COLO829 (cell line): ENCODE measurements around the gene PSTK.

Source experiments
- DNase-seq: peaks from one replicate; pipeline ENCODE4 v3.0.0; 2012; ENCODE audit warnings: low spot score

Gene PSTK, protein sequence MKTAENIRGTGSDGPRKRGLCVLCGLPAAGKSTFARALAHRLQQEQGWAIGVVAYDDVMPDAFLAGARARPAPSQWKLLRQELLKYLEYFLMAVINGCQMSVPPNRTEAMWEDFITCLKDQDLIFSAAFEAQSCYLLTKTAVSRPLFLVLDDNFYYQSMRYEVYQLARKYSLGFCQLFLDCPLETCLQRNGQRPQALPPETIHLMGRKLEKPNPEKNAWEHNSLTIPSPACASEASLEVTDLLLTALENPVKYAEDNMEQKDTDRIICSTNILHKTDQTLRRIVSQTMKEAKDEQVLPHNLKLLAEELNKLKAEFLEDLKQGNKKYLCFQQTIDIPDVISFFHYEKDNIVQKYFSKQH

GRCh38 chr10:122980209-122981065, at the start of gene PSTK:
PSTK (plus strand) TSS chr10:122980401; CDS start chr10:122980480, 79 bp downstream.
- peak; percentile 82 for DNase-seq

GRCh38 chr10:122931088-122931906, 48.9 kb upstream of the PSTK start:
- no peak for DNase-seq

- DNase-seq: no peak
These were observed 40.9 kb upstream of the PSTK start for GRCh38 chr10:122939133-122939855.

GRCh38 chr10:122939856-122940543, 40.2 kb upstream of the PSTK start:
- DNase-seq: no peak

DNA sequence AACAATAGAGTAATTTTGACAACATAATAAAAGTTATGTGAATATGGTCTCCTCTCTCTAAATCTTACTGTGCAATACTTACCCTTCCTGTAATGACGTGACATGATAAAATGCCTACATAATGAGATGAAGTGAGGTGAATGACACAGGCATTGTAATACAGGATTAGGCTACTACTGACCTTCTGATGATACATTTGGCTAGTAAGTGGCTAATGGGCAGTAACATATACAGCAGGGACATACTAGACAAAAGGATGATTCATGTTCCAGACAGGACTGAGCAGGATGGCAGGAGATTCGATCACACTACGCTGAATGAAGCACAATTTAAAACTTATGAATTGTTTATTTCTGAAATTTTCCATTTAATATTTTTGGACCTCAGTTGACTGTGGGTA, 30.9 kb upstream of the PSTK start:
- no peak for DNase-seq

DNA sequence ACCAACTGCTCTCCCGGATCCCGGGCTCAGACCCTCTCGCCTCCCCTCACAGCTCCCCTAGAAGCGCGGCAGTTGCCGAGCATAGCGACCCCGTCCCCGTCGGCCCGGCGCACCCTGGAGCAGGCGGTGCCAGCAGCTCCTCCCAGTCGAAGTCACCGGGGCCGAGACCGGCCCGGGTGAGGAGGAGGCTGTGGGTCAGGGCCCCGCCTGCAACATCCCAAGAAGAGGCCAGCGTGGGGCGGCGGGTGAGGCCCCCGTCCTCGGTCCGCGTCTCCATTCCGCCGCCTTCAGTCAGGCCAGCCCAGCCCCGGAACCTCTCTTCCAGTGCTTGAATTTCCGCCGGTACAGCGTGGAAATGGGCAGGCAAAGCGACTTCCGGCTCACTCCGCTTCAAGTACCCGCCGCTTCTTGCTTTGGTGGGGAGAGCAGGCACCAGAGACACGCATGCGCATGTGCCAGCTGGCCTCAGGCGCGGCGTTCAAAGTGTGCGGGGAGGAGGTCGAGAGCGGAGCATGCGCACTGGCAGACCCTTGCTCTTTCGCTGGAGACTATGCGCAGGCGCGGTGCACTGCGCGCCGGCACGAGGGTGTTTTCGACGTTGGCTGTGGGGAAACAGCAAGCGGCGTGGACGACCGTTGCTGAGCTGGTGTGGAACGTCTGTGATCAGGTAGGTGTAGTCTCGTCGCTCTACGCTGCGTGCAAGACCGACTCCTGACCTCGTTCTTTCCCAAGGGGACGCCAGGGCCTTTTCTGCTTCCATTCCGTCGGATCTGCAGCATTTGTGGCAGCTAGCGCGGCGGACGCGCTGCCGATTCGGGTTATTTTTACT, 26.1 kb upstream of the PSTK start, which contains the start of gene C10orf88:
Gene C10orf88 (minus strand): TSS at position 326 of the 829 bp plus-strand sequence. CDS start 49 bp downstream, at position 277.
- DNase-seq: peak; percentile 96

GRCh38 chr10:122954731-122955050, 25.5 kb upstream of the PSTK start:
- DNase-seq: no peak

GRCh38 chr10:122955892-122956291, 24.3 kb upstream of the PSTK start:
- DNase-seq: no peak

GRCh38 chr10:122957474-122957873, 22.7 kb upstream of the PSTK start:
- DNase-seq: no peak

DNA sequence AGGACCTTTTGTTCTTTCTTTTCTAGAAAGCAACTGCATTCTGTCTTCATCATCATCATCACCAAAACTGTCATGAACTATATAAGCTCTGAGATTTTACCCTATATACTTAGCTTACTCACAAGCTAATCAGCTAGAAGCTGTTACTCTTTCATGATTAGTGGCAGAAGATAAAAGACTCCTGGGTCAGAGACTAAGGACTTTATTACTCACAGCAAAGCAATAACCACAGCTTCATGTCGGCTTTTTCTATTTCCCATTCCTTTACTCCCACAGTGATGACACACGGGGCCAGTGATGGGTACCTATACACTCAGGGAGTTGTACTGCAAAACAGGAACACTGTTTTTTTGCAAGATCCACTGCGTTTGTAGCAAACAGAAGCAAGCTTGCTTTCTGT, 17.8 kb upstream of the PSTK start:
- no peak for DNase-seq

DNA sequence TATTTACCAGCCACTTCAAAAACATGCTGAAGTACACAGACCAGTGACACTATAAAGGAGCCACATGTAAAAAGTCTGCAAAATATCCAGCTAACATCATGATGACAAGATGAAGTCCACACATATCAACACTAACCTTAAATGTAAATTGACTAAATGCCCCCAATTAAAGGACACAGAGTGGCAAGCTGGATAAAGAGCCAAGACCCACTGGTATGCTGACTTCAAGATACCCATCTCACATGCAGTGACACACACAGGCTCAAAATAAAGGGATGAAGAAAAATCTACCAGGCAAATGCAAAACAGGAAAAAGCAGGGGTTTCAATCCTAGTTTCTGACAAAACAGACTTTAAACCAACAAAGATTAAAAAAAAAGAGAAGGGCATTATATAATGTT, 13.3 kb upstream of the PSTK start:
- DNase-seq: no peak

DNA sequence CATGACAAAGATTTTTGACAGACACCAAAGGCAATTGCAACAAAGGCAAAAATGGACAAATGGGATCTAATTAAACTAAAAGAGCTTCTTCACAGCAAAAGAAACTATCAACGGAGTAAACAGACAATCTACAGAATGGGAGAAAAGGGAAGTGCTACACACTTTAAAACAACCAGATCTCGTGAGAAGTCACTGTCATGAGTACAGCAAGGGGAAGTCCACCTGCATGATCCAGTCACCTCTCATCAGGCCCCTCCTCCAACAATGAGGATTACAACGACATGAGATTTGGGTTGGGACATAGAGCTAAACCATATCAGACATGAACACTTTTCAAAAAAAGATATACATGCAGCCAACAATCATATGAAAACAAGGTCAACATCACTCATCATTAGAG, 11.5 kb upstream of the PSTK start:
- no peak for DNase-seq

DNA sequence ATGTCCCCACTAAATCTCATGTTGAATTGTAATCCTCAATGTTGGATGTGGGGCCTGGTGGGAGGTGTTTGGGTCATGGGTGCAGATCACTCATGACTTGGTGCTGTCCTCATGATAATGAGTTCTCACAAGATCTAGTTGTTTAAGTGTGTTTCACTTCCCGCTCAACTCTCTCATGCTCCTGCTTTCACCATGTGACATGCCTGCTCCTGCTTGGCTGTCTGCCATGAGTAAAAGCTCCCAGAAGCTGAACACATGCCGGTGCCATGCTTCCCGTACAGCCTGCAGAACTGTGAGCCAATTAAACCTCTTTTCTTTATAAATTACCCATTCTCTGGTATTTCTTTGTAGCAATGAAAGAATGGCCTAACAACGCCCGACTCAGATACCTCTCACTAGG, 6.2 kb upstream of the PSTK start:
- DNase-seq: no peak

- DNase-seq: no peak
These were observed 5.6 kb upstream of the PSTK start for GRCh38 chr10:122974543-122975064.

DNA sequence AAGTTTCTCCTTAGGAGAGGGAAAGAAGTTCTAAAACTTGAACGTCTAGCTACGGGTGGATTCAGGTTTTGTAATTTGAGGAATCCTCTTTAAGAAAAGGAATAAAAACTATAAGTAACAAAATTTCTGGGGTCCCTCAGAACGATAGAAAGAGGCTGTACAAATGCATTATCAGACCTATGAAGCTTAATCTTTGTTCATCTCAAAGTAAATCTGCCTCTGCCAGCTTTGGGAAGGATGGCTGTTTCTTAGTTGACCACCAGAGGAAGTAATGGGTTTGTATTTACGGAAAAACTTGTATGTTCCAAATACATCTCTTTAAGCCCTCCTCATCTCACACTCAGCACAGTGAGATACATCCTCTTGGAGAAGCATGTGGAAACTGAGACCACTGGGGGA, 864 bp downstream of the PSTK start:
- DNase-seq: peak; percentile 32

GRCh38 chr10:122983898-122984297, 3.7 kb downstream of the PSTK start:
- no peak for DNase-seq

DNA sequence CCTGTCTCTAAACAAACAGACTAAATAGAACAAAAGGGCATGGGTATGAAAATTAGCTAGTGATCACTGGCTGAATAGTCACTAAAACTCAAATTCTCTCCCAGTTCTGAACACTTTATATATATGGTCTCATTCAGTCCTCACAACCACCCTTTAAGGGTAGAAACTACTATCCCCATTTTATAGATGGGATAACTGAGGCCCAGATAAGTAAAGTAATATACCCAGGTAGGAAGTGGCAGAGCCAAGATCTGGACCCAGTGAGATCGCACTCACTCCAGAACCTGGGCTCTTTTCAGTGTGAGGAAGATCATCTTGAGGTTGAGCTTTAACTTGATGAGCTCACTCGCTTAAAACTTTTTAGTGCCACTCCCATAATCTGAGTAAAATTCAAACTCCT, 4.5 kb downstream of the PSTK start:
- DNase-seq: no peak

- no peak for DNase-seq
These were observed 6.1 kb downstream of the PSTK start for GRCh38 chr10:122986335-122986734.

- DNase-seq: no peak
These were observed 8.3 kb downstream of the PSTK start for GRCh38 chr10:122988501-122988900.

DNA sequence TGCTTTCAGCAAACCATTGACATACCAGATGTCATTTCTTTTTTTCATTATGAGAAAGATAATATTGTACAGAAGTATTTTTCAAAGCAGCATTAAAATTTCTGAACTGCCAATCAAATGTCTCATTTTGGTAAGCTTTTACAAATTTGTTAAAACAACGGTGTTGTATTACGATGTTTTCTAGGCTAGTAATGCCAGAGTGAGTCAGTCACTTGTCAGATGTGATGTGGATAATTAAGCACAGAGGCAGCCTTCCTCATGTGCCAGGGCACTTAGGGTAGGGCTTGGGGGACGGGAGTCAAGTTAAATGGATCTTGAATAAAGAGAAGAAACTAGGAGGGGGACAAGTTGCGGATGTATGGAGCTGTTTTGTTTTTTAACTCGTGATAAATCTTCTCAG, 10.1 kb downstream of the PSTK start:
- DNase-seq: no peak
